Natural killer cell (primary cell): ENCODE results near the gene BUD31. TPM values are rescaled to one million over a fixed set of nuclear protein-coding genes. Genes with fewer than 3 reads are reported as not detected.
A peak's percentile ranks its signal among the peaks of the same experiment; 100 is the strongest.

Experiments used
- ATAC-seq, 3 donors: fragments of 150-1000 bp in 2 of 3; fragments of 200-7000 bp in 1 of 3; cut with Tn5 transposase; 1 replicate in 1 of 3; 2 replicates in 2 of 3; pipeline ENCODE4 v1.10.0; 2021; ENCODE audit warnings: mild to moderate bottlenecking in 2 of 3, moderate library complexity in 2 of 3
- DNase-seq, 2 donors: peaks; one replicate each; pipeline versions ENCODE4 v3.0.0 to v3.0.0-alpha.2; 2013 to 2021; ENCODE audit warnings: mixed read lengths in 1 of 2
- H3K27ac ChIP-seq: one replicate; pipeline ENCODE4 v1.5.1; 2013; ENCODE audit warnings: mild to moderate bottlenecking, low read length
- H3K27me3 ChIP-seq: one replicate; pipeline ENCODE4 v1.6.1; 2013; ENCODE audit warnings: low read length; ENCODE audit not compliant: control insufficient read depth, insufficient read depth
- H3K36me3 ChIP-seq: one replicate; pipeline ENCODE4 v1.6.1; 2013; ENCODE audit warnings: low read length; ENCODE audit not compliant: control insufficient read depth, insufficient read depth
- H3K4me1 ChIP-seq: one replicate; pipeline ENCODE4 v1.6.1; 2013; ENCODE audit warnings: low read length; ENCODE audit not compliant: control insufficient read depth, insufficient read depth
- H3K4me3 ChIP-seq: one replicate; pipeline ENCODE4 v1.5.1; 2013; ENCODE audit warnings: low read length
- H3K9me3 ChIP-seq: one replicate; pipeline ENCODE4 v1.6.1; 2013; ENCODE audit warnings: low read length; ENCODE audit not compliant: control insufficient read depth, insufficient read depth
- H3K27ac Mint-ChIP-seq, 2 donors: one replicate each; pipeline ENCODE4 v1.8.0; 2022; ENCODE audit warnings: mild to moderate bottlenecking in 2 of 2, mixed read lengths in 2 of 2, moderate library complexity in 1 of 2
- H3K27me3 Mint-ChIP-seq, 2 donors: one replicate each; pipeline ENCODE4 v1.8.0; 2022; ENCODE audit warnings: low read depth in 2 of 2, mixed read lengths in 2 of 2
- H3K36me3 Mint-ChIP-seq: one replicate; pipeline ENCODE4 v1.8.0; 2022; ENCODE audit warnings: mixed read lengths
- H3K4me1 Mint-ChIP-seq, 2 donors: one replicate each; pipeline ENCODE4 v1.8.0; 2022; ENCODE audit warnings: mixed read lengths in 2 of 2
- H3K4me3 Mint-ChIP-seq: one replicate; pipeline ENCODE4 v1.8.0; 2022; ENCODE audit warnings: mild to moderate bottlenecking, moderate library complexity, mixed read lengths
- H3K9me3 Mint-ChIP-seq, 2 donors: one replicate each; pipeline ENCODE4 v1.8.0; 2022; ENCODE audit warnings: mixed read lengths in 2 of 2
- WGBS: methylation state at CpG from one replicate; pipeline ENCODE4 v1.1.7; 2013; ENCODE audit warnings: missing lambda C conversion rate; ENCODE audit not compliant: insufficient coverage; 5-methylcytosine and 5-hydroxymethylcytosine counted together
- intact Hi-C: fragments of 100-400 bp; cut with micrococcal nuclease; formaldehyde crosslinking; loops from one replicate; pipeline ENCODE4 v1.14.2; 2022
- total RNA-seq, 4 donors: library from RNA; stranded (reverse); fragments of 120-200 nt in 1 of 4; gene quantifications; one replicate each; pipeline versions ENCODE4 v1.2.3 to v1.2.4, GENCODE V29; 2013 to 2022
- TF ChIP-seq, protein P1 (sequence below): fragments of 200-600 bp; IDR thresholded peaks from one replicate; pipeline ENCODE4 v1.8.0; 2022; ENCODE audit warnings: antibody characterized with exemption

Gene BUD31
- total RNA-seq, 3 donors from 2014 or later (not counting 1 experiment from before 2014, with no cell fraction given) = 145 to 190 (median 187) TPM

- peak in 1 of 3 donors; percentile 26 for ATAC-seq
- H3K9me3 Mint-ChIP-seq = no peaks in the 10 kb centered on the region
- no peak for DNase-seq
- H3K9me3 ChIP-seq = no peaks in the 10 kb centered on the region
- no peaks in the 10 kb centered on the region for H3K4me1 ChIP-seq
- TF ChIP-seq, protein P1, sequence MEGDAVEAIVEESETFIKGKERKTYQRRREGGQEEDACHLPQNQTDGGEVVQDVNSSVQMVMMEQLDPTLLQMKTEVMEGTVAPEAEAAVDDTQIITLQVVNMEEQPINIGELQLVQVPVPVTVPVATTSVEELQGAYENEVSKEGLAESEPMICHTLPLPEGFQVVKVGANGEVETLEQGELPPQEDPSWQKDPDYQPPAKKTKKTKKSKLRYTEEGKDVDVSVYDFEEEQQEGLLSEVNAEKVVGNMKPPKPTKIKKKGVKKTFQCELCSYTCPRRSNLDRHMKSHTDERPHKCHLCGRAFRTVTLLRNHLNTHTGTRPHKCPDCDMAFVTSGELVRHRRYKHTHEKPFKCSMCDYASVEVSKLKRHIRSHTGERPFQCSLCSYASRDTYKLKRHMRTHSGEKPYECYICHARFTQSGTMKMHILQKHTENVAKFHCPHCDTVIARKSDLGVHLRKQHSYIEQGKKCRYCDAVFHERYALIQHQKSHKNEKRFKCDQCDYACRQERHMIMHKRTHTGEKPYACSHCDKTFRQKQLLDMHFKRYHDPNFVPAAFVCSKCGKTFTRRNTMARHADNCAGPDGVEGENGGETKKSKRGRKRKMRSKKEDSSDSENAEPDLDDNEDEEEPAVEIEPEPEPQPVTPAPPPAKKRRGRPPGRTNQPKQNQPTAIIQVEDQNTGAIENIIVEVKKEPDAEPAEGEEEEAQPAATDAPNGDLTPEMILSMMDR = no peak
- H3K4me3 Mint-ChIP-seq = no peak overlapping the region
- H3K4me3 ChIP-seq = no peak overlapping the region
- no peaks in the 10 kb centered on the region for H3K27me3 Mint-ChIP-seq
- WGBS = 95% methylated on average over 29 of the region's 29 CpGs
- H3K27ac ChIP-seq = no peak overlapping the region
- H3K27ac Mint-ChIP-seq = peak overlapping the region in 1 of 2 donors; percentile 9
- peaks cover 7% of the 10 kb centered on the region for H3K36me3 Mint-ChIP-seq
- H3K27me3 ChIP-seq = no peaks in the 10 kb centered on the region
- H3K36me3 ChIP-seq = peaks cover 60% of the 10 kb centered on the region
- intact Hi-C loops = loop anchor here (5.0 kb wide), 1 partner anchor 38 kb away; no protein-coding TSS in a partner anchor
- peaks cover 0 to 7% of the 10 kb centered on the region in 2 donors for H3K4me1 Mint-ChIP-seq
Measured at GRCh38 chr7:99419323-99420021, 10.7 kb downstream of the BUD31 start.

GRCh38 chr7:99420213-99420612 lies 11.4 kb downstream of the BUD31 start:
- peaks cover 62% of the 10 kb centered on the region for H3K36me3 ChIP-seq
- H3K4me3 ChIP-seq = no peak overlapping the region
- peaks cover 0 to under 1% of the 10 kb centered on the region in 2 donors for H3K4me1 Mint-ChIP-seq
- TF ChIP-seq, protein P1 = no peak
- WGBS = 98% methylated on average over 5 of the region's 5 CpGs
- no peak overlapping the region for H3K27ac Mint-ChIP-seq
- no peak for ATAC-seq
- intact Hi-C loops = no loop called here
- no peak overlapping the region for H3K4me3 Mint-ChIP-seq
- H3K9me3 Mint-ChIP-seq = no peaks in the 10 kb centered on the region
- no peak for DNase-seq
- H3K27ac ChIP-seq = no peak overlapping the region
- H3K9me3 ChIP-seq = no peaks in the 10 kb centered on the region
- H3K27me3 ChIP-seq = no peaks in the 10 kb centered on the region
- H3K27me3 Mint-ChIP-seq = no peaks in the 10 kb centered on the region
- no peaks in the 10 kb centered on the region for H3K4me1 ChIP-seq
- peaks cover under 1% of the 10 kb centered on the region for H3K36me3 Mint-ChIP-seq

DNA sequence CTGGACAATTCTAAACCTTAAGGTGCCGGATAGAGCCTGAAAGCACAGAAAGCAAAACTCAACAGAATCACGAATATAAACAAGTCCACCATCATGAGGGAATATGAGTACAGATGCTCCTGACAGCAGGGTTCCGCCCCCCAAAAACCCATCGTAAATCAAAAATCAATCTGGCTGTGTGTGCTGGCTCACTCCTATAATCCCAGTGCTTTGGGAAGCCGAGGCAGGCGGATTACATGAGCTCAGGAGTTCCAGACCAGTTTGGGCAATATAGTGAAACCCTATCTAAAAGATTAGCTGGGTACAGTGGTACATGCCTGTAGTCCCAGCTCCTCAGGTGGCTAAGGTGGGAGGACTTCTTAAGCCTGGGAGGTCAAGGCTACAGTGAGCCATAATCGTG lies 12.2 kb downstream of the BUD31 start:
- Mint-ChIP-seq H3K4me1 (no peaks in the 10 kb centered on the region), H3K4me3 (no peak overlapping the region), H3K27ac (no peak overlapping the region), H3K36me3 (no peaks in the 10 kb centered on the region), H3K27me3 (no peaks in the 10 kb centered on the region), H3K9me3 (no peaks in the 10 kb centered on the region)
- DNase-seq (no peak), ATAC-seq (no peak)
- WGBS = 96% methylated on average over 7 of the region's 7 CpGs
- no peak overlapping the region for H3K27ac ChIP-seq
- no peak overlapping the region for H3K4me3 ChIP-seq
- TF ChIP-seq, protein P1 = no peak
- peaks cover 56% of the 10 kb centered on the region for H3K36me3 ChIP-seq
- H3K4me1 ChIP-seq = no peaks in the 10 kb centered on the region
- no peaks in the 10 kb centered on the region for H3K9me3 ChIP-seq
- H3K27me3 ChIP-seq = no peaks in the 10 kb centered on the region
- intact Hi-C loops = no loop called here

DNA sequence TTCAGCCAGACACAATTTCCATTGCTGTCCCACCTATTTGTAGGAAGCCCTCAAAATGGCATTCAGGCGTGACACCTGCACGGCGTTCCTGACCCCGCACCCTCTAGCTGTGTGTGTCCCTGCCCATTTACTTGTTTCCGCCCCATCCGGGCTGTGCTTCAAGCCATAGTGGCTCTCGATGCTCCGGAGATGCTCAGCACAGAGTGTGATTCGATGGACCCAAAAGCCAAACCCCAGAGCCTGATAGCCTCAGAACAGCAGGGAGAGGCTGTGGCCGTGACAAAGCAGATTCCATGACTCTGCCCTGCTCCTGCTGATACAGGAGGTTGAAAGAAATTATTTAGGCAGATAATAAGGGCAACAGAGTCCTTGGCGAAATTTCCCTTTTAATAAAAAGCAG lies 13.4 kb downstream of the BUD31 start:
- H3K36me3 ChIP-seq = peaks cover 46% of the 10 kb centered on the region
- no peaks in the 10 kb centered on the region for H3K36me3 Mint-ChIP-seq
- H3K4me1 Mint-ChIP-seq = no peaks in the 10 kb centered on the region
- H3K9me3 Mint-ChIP-seq = no peaks in the 10 kb centered on the region
- H3K27ac Mint-ChIP-seq = peak overlapping the region in 1 of 2 donors; percentile 63
- no peaks in the 10 kb centered on the region for H3K4me1 ChIP-seq
- H3K9me3 ChIP-seq = no peaks in the 10 kb centered on the region
- no peaks in the 10 kb centered on the region for H3K27me3 ChIP-seq
- DNase-seq (no peak), ATAC-seq (no peak)
- no peak overlapping the region for H3K4me3 Mint-ChIP-seq
- TF ChIP-seq, protein P1 = no peak
- no peaks in the 10 kb centered on the region for H3K27me3 Mint-ChIP-seq
- WGBS = 94% methylated on average over 11 of the region's 11 CpGs
- H3K27ac ChIP-seq = no peak overlapping the region
- intact Hi-C loops = no loop called here
- H3K4me3 ChIP-seq = no peak overlapping the region
